Endodermal cell (in vitro differentiated cells): ENCODE data around the gene MTA3. TPM values are rescaled to one million over a fixed set of nuclear protein-coding genes. Genes with fewer than 3 reads are reported as not detected.

Experiments
- DNase-seq: peaks from one replicate; pipeline ENCODE4 v3.0.0-alpha.2; 2017
- H3K27ac ChIP-seq: 2 replicates; pipeline ENCODE4 v1.5.1; 2013; ENCODE audit warnings: mild to moderate bottlenecking, low read depth, low read length, moderate library complexity
- H3K27me3 ChIP-seq: 2 replicates; pipeline ENCODE4 v1.6.1; 2013; ENCODE audit warnings: mild to moderate bottlenecking, low read length, moderate library complexity; ENCODE audit not compliant: insufficient read depth, control insufficient read depth, poor library complexity, severe bottlenecking
- H3K36me3 ChIP-seq: 2 replicates; pipeline ENCODE4 v1.7.0; 2013; ENCODE audit warnings: mild to moderate bottlenecking, low read length, moderate library complexity; ENCODE audit not compliant: control insufficient read depth, insufficient read depth
- H3K4me1 ChIP-seq: one replicate; pipeline ENCODE4 v1.7.0; 2013; ENCODE audit warnings: low read length; ENCODE audit not compliant: control insufficient read depth, insufficient read depth
- H3K4me3 ChIP-seq: 2 replicates; pipeline ENCODE4 v1.5.1; 2013; ENCODE audit warnings: mild to moderate bottlenecking, low read length, moderate library complexity
- H3K9ac ChIP-seq: 2 replicates; pipeline ENCODE4 v1.6.1; 2013; ENCODE audit warnings: mild to moderate bottlenecking, low read length, moderate library complexity; ENCODE audit not compliant: poor library complexity, severe bottlenecking; ENCODE audit errors: extremely low read depth
- H3K9me3 ChIP-seq: 2 replicates; pipeline ENCODE4 v1.6.1; 2013; ENCODE audit warnings: mild to moderate bottlenecking, low read length, moderate library complexity; ENCODE audit not compliant: control insufficient read depth
- H3K27ac Mint-ChIP-seq: 2 replicates; pipeline ENCODE4 v1.8.0; 2020; ENCODE audit warnings: mixed read lengths
- H3K27me3 Mint-ChIP-seq: 2 replicates; pipeline ENCODE4 v1.8.0; 2021; ENCODE audit warnings: mild to moderate bottlenecking, mixed read lengths; ENCODE audit not compliant: insufficient read depth
- H3K36me3 Mint-ChIP-seq: 2 replicates; pipeline ENCODE4 v1.8.0; 2020; ENCODE audit warnings: low read depth, mixed read lengths
- H3K4me1 Mint-ChIP-seq: 2 replicates; pipeline ENCODE4 v1.8.0; 2020; ENCODE audit warnings: mixed read lengths
- H3K4me3 Mint-ChIP-seq: 2 replicates; pipeline ENCODE4 v1.8.0; 2020; ENCODE audit warnings: mild to moderate bottlenecking, moderate library complexity, mixed read lengths
- H3K9me3 Mint-ChIP-seq: 2 replicates; pipeline ENCODE4 v1.8.0; 2020; ENCODE audit warnings: mild to moderate bottlenecking, mixed read lengths
- WGBS, 2 experiments: methylation state at CpG; one replicate each; pipeline versions ENCODE4 v1.1.5 to v1.1.7; 2013; ENCODE audit warnings: missing lambda C conversion rate in 2 of 2, mixed read lengths in 1 of 2; ENCODE audit not compliant: insufficient coverage in 1 of 2, insufficient read length in 1 of 2; 5-methylcytosine and 5-hydroxymethylcytosine counted together
- total RNA-seq, 2 donors: library from RNA; stranded (reverse); fragmentation: NEBNext Ultra II Directional in 1 of 2; extraction: Animal tissue kit (Norgen Biotek cat#: 25700) in 1 of 2; gene quantifications; 2 replicates in 1 of 2; 3 replicates in 1 of 2; pipeline ENCODE4 v1.2.1, GENCODE V29; 2021
- TF ChIP-seq, protein P1 (sequence below): fragments of 200-600 bp; sonication (generic); conservative IDR thresholded peaks from 2 replicates; pipeline ENCODE4 v1.5.0; 2021; ENCODE audit warnings: antibody characterized with exemption, mild to moderate bottlenecking

The MTA3 gene
- total RNA-seq, 2 donors from 2014 or later, result 138 to 154 TPM

GRCh38 chr2:42770288-42771131, 202.1 kb downstream of the MTA3 start:
- no peak overlapping the region for H3K27ac ChIP-seq
- no peak overlapping the region for H3K9ac ChIP-seq
- Mint-ChIP-seq H3K27me3 (no peaks in the 10 kb centered on the region), H3K9me3 (peaks cover 13% of the 10 kb centered on the region), H3K4me3 (no peak overlapping the region), H3K36me3 (peaks cover 11% of the 10 kb centered on the region), H3K4me1 (peaks cover 11% of the 10 kb centered on the region), H3K27ac (peak overlapping the region; percentile 74)
- no peaks in the 10 kb centered on the region for H3K36me3 ChIP-seq
- no peaks in the 10 kb centered on the region for H3K27me3 ChIP-seq
- no peak overlapping the region for H3K4me3 ChIP-seq
- H3K4me1 ChIP-seq, result no peaks in the 10 kb centered on the region
- TF ChIP-seq, protein P1, sequence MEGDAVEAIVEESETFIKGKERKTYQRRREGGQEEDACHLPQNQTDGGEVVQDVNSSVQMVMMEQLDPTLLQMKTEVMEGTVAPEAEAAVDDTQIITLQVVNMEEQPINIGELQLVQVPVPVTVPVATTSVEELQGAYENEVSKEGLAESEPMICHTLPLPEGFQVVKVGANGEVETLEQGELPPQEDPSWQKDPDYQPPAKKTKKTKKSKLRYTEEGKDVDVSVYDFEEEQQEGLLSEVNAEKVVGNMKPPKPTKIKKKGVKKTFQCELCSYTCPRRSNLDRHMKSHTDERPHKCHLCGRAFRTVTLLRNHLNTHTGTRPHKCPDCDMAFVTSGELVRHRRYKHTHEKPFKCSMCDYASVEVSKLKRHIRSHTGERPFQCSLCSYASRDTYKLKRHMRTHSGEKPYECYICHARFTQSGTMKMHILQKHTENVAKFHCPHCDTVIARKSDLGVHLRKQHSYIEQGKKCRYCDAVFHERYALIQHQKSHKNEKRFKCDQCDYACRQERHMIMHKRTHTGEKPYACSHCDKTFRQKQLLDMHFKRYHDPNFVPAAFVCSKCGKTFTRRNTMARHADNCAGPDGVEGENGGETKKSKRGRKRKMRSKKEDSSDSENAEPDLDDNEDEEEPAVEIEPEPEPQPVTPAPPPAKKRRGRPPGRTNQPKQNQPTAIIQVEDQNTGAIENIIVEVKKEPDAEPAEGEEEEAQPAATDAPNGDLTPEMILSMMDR, result peak; percentile 87
- 84 to 85% methylated on average over 9 to 18 of the region's 19 CpGs for WGBS, 2 experiments
- DNase-seq, result peak; percentile 88
- H3K9me3 ChIP-seq, result peaks cover 20% of the 10 kb centered on the region

DNA sequence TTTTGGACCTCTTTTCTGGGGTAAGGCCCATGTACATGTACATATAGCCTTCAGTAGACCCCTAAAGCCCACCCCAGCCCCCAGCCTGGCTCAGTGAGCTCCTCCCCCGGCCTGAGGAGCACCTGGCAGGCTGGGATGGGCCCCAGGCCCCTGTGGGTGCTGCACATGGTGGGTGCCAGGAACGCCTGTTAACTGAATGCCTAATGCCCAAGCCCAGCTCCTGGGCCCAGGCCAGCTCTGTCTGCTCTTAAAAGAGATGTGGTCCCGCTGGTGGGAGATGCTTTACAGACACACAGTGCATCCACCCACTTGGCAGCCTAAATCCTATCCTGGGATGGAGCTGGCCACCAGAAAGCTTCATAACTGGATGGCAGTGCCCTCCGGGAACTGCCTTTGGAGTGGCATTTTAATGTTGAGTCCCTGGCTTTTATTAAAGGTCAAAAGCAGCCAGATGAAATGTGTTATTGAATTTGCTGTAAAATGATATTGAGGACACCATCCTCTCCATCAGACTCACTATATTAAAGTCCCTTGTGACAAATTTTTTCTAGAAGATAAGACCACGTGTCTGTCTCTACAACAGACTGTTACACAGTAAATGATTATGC, 203.2 kb downstream of the MTA3 start:
- Histone ChIP-seq H3K36me3 (no peaks in the 10 kb centered on the region), H3K9me3 (peaks cover 30% of the 10 kb centered on the region), H3K27me3 (no peaks in the 10 kb centered on the region), H3K27ac (no peak overlapping the region), H3K9ac (no peak overlapping the region), H3K4me1 (no peaks in the 10 kb centered on the region), H3K4me3 (no peak overlapping the region)
- TF ChIP-seq, protein P1, result no peak
- 93 to 96% methylated on average over 4 to 5 of the region's 5 CpGs for WGBS, 2 experiments
- peaks cover 16% of the 10 kb centered on the region for H3K36me3 Mint-ChIP-seq
- H3K9me3 Mint-ChIP-seq, result peaks cover 23% of the 10 kb centered on the region
- H3K27me3 Mint-ChIP-seq, result no peaks in the 10 kb centered on the region
- H3K27ac Mint-ChIP-seq, result no peak overlapping the region
- peaks cover 11% of the 10 kb centered on the region for H3K4me1 Mint-ChIP-seq
- no peak overlapping the region for H3K4me3 Mint-ChIP-seq
- DNase-seq, result no peak

DNA sequence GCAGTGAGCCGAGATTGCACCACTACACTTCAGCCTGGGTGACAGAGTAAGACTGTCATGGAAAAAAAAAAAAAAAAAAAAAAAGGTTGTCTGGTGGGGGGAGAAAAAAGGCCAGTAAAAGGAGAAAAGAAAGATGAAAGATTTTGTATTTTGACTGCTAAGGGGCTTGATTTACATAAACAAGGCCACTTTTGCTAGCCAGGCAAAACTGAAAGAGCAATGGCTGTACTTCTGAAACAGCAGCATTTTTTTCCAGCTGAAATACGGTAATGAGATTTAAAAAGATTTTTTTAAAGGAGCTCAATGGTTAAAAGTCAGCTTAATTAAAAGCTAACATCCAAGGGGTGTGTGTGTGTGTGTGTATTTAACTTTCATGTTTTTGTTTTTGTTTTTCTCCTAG, 206.8 kb downstream of the MTA3 start:
- peaks cover 63% of the 10 kb centered on the region for H3K9me3 ChIP-seq
- no peaks in the 10 kb centered on the region for H3K36me3 ChIP-seq
- no peak overlapping the region for H3K4me3 ChIP-seq
- Mint-ChIP-seq H3K36me3 (peaks cover 31% of the 10 kb centered on the region), H3K9me3 (peaks cover 54% of the 10 kb centered on the region), H3K4me1 (peaks cover 11% of the 10 kb centered on the region), H3K4me3 (no peak overlapping the region), H3K27me3 (no peaks in the 10 kb centered on the region), H3K27ac (no peak overlapping the region)
- TF ChIP-seq, protein P1, result no peak
- 98 to 100% methylated on average over 1 to 2 of the region's 2 CpGs for WGBS, 2 experiments
- no peak for DNase-seq
- H3K4me1 ChIP-seq, result no peaks in the 10 kb centered on the region
- H3K9ac ChIP-seq, result no peak overlapping the region
- H3K27me3 ChIP-seq, result no peaks in the 10 kb centered on the region
- H3K27ac ChIP-seq, result no peak overlapping the region
